Breast epithelium (tissue), 3 donors: ENCODE data around the gene PLCG1.

Experiments
- POLR2AphosphoS5 ChIP-seq, 3 donors: sonication (generic); formaldehyde crosslinking; IDR thresholded peaks; one replicate each; pipeline ENCODE4 v1.6.1; 2017; ENCODE audit warnings: antibody characterized with exemption in 3 of 3
- TF ChIP-seq, protein P1 (sequence below), 3 donors: fragments of 450-650 bp; IDR thresholded peaks; one replicate each; pipeline ENCODE4 v1.5.1; 2016 to 2017; ENCODE audit warnings: antibody characterized with exemption in 3 of 3, mild to moderate bottlenecking in 3 of 3, moderate library complexity in 3 of 3

DNA sequence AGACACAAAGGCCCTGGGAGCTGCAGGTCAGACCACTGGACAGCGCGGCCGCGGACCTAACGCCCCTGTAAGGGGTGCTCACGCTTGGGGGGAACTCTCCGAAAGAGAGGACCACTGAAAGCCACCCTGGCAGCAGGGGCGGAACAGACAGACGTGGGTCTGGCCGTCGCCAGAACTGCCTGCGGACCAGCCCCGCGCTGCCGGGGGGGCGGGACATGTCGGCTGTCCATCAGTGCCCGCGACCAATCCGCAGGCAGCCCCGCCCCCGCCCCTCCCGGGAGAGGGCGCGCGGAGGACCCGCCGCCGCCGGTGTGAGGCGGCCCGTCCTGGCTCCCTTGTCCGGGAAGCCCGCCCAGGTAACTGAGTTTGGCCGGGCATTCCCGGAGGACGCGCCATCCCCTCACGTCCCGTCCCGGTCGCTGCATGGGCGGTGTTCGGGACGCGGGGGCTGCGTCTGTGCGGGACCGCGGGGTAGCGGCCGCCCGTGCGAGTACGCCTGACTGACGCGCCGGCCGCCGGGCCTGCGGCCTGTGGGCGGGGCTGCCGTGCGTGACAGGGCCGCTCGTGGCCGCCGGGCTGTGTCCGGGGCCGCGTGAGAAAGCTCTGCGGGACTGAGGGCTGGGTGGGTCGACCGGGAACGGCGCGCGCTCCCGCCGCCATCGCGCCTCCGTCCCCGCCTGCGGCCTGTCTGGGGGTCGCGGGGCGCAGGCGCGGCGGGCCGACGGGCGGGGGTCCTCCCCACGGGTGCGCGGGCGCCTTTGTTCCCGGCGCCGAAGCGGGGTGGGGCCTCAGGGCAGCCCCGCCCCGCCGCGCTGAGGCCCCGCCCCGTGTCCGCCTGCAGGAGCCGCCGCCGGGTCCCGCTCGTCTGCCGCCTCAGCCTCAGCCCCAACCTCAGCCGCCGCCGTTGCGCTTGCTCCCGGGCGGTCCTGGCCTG is at the start of gene PLCG1:
- TF ChIP-seq, protein P1, sequence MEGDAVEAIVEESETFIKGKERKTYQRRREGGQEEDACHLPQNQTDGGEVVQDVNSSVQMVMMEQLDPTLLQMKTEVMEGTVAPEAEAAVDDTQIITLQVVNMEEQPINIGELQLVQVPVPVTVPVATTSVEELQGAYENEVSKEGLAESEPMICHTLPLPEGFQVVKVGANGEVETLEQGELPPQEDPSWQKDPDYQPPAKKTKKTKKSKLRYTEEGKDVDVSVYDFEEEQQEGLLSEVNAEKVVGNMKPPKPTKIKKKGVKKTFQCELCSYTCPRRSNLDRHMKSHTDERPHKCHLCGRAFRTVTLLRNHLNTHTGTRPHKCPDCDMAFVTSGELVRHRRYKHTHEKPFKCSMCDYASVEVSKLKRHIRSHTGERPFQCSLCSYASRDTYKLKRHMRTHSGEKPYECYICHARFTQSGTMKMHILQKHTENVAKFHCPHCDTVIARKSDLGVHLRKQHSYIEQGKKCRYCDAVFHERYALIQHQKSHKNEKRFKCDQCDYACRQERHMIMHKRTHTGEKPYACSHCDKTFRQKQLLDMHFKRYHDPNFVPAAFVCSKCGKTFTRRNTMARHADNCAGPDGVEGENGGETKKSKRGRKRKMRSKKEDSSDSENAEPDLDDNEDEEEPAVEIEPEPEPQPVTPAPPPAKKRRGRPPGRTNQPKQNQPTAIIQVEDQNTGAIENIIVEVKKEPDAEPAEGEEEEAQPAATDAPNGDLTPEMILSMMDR (IDR thresholded peaks at IDR 0.05), result peak in 1 of 3 donors; percentile 21
- peak; percentile 79 to 89 (median 88) for TF ChIP-seq POLR2AphosphoS5 (IDR thresholded peaks at IDR 0.05)
